ENCODE results near the gene FKBP2. TPM values are rescaled to one million over a fixed set of nuclear protein-coding genes. Genes with fewer than 3 reads are reported as not detected.
A peak's percentile ranks its signal among the peaks of the same experiment; 100 is the strongest.

Gene FKBP2
- 55.7 TPM for total RNA-seq

GRCh38 chr11:64240435-64241240 lies at the start of gene FKBP2:
TSS of gene FKBP2 (plus strand) at chr11:64241095. CDS start at chr11:64242388, 1,293 bp downstream.
- DNase-seq (ENCODE audit: low spot score) = peak; percentile 98

- DNase-seq (ENCODE audit: low spot score) = no peak
Observed at GRCh38 chr11:64192434-64192833, 48.5 kb upstream of the FKBP2 start.

- DNase-seq (ENCODE audit: low spot score) = no peak
Observed at GRCh38 chr11:64196626-64197025, 44.3 kb upstream of the FKBP2 start.

- DNase-seq (ENCODE audit: low spot score) = no peak
Observed at GRCh38 chr11:64198511-64198910, 42.4 kb upstream of the FKBP2 start.

GRCh38 chr11:64201543-64201942 lies 39.4 kb upstream of the FKBP2 start:
- DNase-seq (ENCODE audit: low spot score) = no peak

GRCh38 chr11:64202992-64203391 lies 37.9 kb upstream of the FKBP2 start:
- no peak for DNase-seq (ENCODE audit: low spot score)

GRCh38 chr11:64203421-64204079 lies 37.3 kb upstream of the FKBP2 start:
- no peak for DNase-seq (ENCODE audit: low spot score)

GRCh38 chr11:64204080-64204440 lies 36.8 kb upstream of the FKBP2 start:
- DNase-seq (ENCODE audit: low spot score) = no peak

- DNase-seq (ENCODE audit: low spot score) = peak; percentile 89
Observed at GRCh38 chr11:64204464-64204989, 36.4 kb upstream of the FKBP2 start.

- no peak for DNase-seq (ENCODE audit: low spot score)
Observed at GRCh38 chr11:64206457-64207255, 34.2 kb upstream of the FKBP2 start, which contains the start of gene FERMT3. TSS of gene FERMT3 (plus strand) at chr11:64206721. CDS start at chr11:64207365, 644 bp downstream.

- no peak for DNase-seq (ENCODE audit: low spot score)
Observed at GRCh38 chr11:64207256-64208085, 33.4 kb upstream of the FKBP2 start.

- no peak for DNase-seq (ENCODE audit: low spot score)
Observed at GRCh38 chr11:64208086-64208795, 32.7 kb upstream of the FKBP2 start.

GRCh38 chr11:64208796-64209562 lies 31.9 kb upstream of the FKBP2 start:
- no peak for DNase-seq (ENCODE audit: low spot score)

- DNase-seq (ENCODE audit: low spot score) = no peak
Observed at GRCh38 chr11:64209563-64209843, 31.4 kb upstream of the FKBP2 start.

GRCh38 chr11:64210301-64211020 lies 30.4 kb upstream of the FKBP2 start:
- DNase-seq (ENCODE audit: low spot score) = no peak

GRCh38 chr11:64211181-64211872 lies 29.6 kb upstream of the FKBP2 start:
- DNase-seq (ENCODE audit: low spot score) = no peak

- no peak for DNase-seq (ENCODE audit: low spot score)
Observed at GRCh38 chr11:64216879-64217278, 24.0 kb upstream of the FKBP2 start.

GRCh38 chr11:64218628-64219353 lies 22.1 kb upstream of the FKBP2 start:
- DNase-seq (ENCODE audit: low spot score) = no peak

All from ureter (tissue), 1 donor.